Skeletal muscle cell (primary cell): ENCODE results near the gene FAM149A.

Experiments
- DNase-seq: peaks from one replicate; pipeline ENCODE4 v3.0.0-alpha.2; 2010; ENCODE audit warnings: low read depth
- H3K4me3 ChIP-seq: 2 replicates; pipeline ENCODE4 v1.5.1; 2011; ENCODE audit warnings: low read depth, mild to moderate bottlenecking, control low read depth, low read length, moderate library complexity

FAM149A gene

GRCh38 chr4:186150926-186151325, 46.4 kb downstream of the FAM149A start:
- no peak for DNase-seq
- H3K4me3 ChIP-seq: no peak overlapping the region

- DNase-seq: no peak
- H3K4me3 ChIP-seq: no peak overlapping the region
Measured at GRCh38 chr4:186151499-186151898, 47.0 kb downstream of the FAM149A start.

- DNase-seq: no peak
- H3K4me3 ChIP-seq: no peak overlapping the region
Measured at GRCh38 chr4:186158021-186158813, 53.7 kb downstream of the FAM149A start.

- no peak overlapping the region for H3K4me3 ChIP-seq
- no peak for DNase-seq
Measured at GRCh38 chr4:186158966-186159365, 54.5 kb downstream of the FAM149A start.

GRCh38 chr4:186159613-186160012, 55.1 kb downstream of the FAM149A start:
- no peak for DNase-seq
- no peak overlapping the region for H3K4me3 ChIP-seq

GRCh38 chr4:186161138-186161537, 56.6 kb downstream of the FAM149A start:
- DNase-seq: no peak
- H3K4me3 ChIP-seq: no peak overlapping the region

- DNase-seq: no peak
- no peak overlapping the region for H3K4me3 ChIP-seq
Measured at GRCh38 chr4:186166852-186167512, 62.5 kb downstream of the FAM149A start.

- DNase-seq: no peak
- H3K4me3 ChIP-seq: no peak overlapping the region
Measured at GRCh38 chr4:186167605-186168004, 63.1 kb downstream of the FAM149A start.

- no peak overlapping the region for H3K4me3 ChIP-seq
- no peak for DNase-seq
Measured at GRCh38 chr4:186168750-186169149, 64.2 kb downstream of the FAM149A start.

- no peak for DNase-seq
- no peak overlapping the region for H3K4me3 ChIP-seq
Measured at GRCh38 chr4:186169333-186169944, 64.9 kb downstream of the FAM149A start.

- DNase-seq: no peak
- H3K4me3 ChIP-seq: no peak overlapping the region
Measured at GRCh38 chr4:186169945-186170802, 65.7 kb downstream of the FAM149A start.

GRCh38 chr4:186170966-186171365, 66.5 kb downstream of the FAM149A start:
- no peak for DNase-seq

GRCh38 chr4:186172546-186172945, 68.0 kb downstream of the FAM149A start:
- no peak for DNase-seq
- no peak overlapping the region for H3K4me3 ChIP-seq

More at GRCh38 chr4:186170966-186171365, 66.5 kb downstream of the FAM149A start:
- no peak overlapping the region for H3K4me3 ChIP-seq

- DNase-seq: no peak
- H3K4me3 ChIP-seq: no peak overlapping the region
Measured at GRCh38 chr4:186188107-186188506, 83.6 kb downstream of the FAM149A start.

GRCh38 chr4:186189656-186190055, 85.2 kb downstream of the FAM149A start:
- no peak overlapping the region for H3K4me3 ChIP-seq
- DNase-seq: no peak

- no peak for DNase-seq
- peak overlapping the region; percentile 86 for H3K4me3 ChIP-seq
Measured at GRCh38 chr4:186190581-186191199, 86.2 kb downstream of the FAM149A start.

- H3K4me3 ChIP-seq: peak within 1 kb of the TSS; percentile 86
- peak; percentile 29 for DNase-seq
Measured at GRCh38 chr4:186191200-186192065, 86.9 kb downstream of the FAM149A start, which contains the start of gene CYP4V2. CYP4V2 (plus strand) TSS chr4:186191567; CDS start chr4:186191824, 257 bp downstream.

GRCh38 chr4:186192066-186192612, 87.6 kb downstream of the FAM149A start:
- DNase-seq: no peak
- H3K4me3 ChIP-seq: peak overlapping the region; percentile 86
